CD4-positive, alpha-beta T cell treated with Interferon alpha-2 for 1 hour (primary cell): Measurements from ENCODE around the gene KCNIP4.

ENCODE experiments used
- DNase-seq, 2 donors: peaks; one replicate each; pipeline ENCODE4 v3.0.0-alpha.2; 2020 to 2022

KCNIP4 gene

DNA sequence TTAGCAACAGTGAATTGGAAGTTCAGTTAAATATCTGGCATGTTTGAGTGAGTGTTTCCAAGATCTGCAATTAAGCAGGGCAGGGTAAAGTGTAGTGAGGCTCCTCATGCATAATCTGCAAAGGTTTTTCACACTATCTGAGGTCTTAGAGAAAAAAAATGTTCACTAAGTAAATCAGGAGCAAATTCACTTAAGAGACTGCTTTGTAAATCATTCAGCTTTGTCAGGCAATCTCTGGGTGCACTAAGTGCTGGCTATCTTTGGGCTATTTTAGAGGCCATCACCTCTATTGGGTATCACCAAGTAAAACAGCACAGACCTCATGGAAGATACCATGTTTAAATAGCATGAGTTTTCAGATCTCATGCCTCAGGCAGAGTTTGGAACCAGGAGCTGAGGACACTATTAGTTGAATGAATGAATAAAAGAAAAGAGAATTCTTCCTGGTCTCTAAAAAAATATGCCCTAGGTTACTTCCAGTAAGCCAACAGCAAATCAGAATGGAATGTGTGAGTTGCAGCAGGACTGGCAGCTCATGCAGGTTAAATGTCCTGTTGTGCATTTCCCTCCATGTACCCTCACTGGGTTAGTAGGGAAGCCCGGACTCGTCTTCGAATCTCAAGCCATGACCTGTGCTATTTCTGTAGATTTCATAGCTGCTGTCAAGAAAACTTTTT, 195.3 kb downstream of the KCNIP4 start:
- no peak for DNase-seq

DNA sequence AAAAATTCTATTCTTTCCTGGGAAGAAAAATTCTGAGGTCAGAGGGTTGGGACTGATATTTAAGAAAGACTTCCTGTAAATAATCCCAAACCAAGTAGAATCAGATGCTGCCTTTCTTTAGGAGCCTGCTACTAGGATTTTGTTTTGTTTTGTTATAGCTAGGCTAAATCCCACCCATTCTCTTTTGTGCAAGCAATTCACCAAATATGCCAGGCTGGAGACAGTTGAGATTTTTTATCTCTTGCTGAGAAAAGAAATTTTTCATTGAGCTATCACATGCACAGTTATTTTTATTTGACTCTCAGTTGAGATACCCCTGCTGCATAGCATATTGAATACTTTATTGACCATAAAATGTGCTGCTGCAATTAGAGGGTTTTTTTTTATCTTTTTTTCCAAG, 196.0 kb downstream of the KCNIP4 start:
- DNase-seq: no peak

DNA sequence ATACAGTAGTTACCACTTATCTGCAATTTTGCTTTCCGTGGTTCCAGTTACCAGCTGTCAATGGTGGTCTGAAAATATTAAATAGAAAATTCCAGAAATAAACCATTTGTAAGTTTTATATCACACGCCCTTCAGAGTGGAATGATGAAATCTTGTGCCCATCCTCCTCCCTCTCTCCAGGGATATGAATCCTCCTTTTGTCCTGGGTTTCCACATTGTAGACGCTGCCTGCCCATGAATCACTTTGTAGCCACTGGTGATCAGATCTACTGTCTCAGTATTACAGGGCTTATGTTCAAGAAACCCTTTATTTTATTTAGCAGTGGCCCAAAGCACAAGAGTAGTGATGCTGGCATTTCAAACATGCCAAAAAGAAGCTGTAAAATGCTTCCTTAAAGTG, 198.6 kb downstream of the KCNIP4 start:
- no peak for DNase-seq

DNA sequence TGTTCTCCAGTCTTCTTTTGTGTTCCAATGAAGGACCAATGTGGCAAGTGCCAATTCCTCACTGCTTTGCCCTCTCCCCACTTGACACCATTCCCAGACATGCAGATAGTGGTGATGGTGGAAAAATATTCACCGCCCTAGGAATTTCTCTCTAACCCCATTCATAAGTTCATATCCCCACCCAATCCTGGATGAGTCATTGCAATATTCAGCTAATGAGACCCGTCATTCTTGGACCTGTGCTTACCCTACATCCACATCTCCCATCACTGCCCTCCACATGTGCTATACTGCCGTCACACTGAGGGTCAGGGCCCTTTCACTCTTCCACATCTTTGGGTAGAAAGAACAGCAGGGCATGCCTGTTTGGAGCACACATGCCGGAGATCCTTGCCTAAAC, 199.2 kb downstream of the KCNIP4 start:
- no peak for DNase-seq

DNA sequence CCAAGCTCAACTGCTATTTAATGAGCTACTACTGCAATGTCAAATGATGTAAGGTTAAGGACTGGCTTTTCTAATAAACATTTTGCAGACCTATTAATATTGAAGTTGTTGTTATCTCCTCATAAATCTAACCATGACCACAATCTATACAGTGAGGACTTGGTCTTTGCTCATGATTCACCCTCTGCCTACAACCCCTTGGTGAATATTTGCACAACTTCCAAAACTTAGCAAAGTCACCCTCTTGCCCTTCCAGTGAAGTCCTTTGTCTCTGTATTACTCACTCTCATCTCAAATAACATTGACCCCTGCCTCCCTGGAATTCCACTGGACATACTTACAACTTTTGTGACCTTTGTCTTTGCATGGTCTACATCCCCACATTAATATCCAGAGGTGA, 204.5 kb downstream of the KCNIP4 start:
- DNase-seq: no peak

DNA sequence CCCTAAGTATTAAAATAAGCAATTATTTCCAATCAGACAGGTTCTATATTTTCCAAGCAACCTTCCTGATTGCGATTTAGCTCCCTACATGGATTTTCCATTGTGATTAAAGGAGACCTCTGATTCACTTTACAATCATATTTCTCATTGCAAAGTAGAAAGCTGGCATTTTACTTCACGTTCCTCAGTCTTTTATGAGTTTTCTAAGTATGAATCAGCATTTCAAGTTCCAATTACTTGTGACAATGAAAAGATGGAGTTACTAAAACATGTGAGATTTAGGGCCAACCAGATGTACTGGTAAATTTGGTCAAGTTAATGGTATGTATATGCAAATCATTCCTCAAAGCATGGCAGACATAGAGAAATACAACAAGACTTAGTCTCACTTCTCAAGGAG, 206.2 kb downstream of the KCNIP4 start:
- DNase-seq: no peak

DNA sequence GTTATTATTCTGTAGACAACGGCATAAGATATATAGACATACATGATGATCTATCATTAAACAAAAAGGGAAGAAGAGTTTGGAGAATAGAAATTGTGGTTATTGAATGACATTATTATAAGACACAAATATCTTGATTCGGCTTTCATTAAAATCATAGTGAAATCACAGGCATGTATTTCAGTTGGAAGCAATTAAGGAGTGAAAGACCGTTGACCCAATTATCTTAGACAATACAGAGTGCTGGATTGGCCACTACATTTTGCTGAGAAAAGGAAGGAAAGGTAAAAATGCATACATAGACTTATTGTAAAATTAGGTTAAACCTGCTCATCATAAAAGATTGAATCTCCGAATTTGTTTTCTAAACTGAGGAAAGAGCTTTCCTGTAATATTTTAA, 209.8 kb downstream of the KCNIP4 start:
- no peak for DNase-seq

DNA sequence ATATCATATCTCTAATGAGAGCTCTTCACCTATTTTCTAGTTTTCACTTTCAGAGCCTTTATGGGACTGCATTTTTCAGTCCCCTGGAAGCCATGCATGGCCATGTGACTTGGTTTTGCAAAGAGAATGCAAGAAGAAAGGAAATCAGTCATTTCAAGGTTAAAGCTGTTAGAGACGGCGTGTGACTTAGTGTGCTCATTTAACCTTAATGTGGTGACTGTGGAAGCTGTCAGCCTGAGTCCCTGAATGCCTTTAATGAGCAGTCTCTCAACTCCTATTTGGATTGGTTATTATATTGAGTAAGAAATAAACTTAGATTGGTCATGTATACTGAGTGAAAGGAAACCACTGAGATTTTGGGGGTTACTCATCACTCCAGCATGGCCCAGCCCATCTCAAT, 212.7 kb downstream of the KCNIP4 start:
- no peak for DNase-seq

DNA sequence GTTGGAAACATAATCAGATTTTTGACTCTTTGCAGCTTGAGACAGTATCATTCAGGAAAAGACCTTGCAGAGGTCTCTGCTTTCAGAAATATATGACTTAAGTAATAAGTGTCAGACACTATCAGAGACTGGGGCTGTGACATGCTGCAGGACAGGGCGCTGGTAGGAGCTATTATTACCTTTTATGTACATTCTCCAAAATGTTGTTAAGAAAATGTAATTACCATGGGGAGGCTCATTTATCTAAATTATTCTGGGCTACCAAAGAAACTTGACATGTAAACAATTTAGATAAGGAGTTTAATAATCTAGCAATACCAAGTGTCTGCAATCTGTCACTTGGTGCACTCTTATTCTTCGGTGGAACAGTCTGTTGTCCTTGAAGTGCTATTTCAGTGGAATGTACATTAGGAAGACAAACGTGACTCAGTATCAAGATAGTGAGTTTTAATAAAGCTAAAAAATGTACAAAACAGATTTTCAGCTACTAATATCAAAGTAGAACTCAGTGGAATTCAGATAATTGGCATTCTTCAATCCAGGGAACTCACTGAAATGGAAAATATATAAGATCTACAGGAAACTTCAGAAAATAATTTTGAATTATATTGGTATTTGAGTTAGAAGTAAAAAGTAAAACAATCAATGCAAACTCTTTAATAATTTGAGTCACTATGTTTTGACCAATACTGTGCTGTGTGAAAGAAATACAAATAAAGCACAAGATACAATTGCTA, 214.5 kb downstream of the KCNIP4 start:
- no peak for DNase-seq

DNA sequence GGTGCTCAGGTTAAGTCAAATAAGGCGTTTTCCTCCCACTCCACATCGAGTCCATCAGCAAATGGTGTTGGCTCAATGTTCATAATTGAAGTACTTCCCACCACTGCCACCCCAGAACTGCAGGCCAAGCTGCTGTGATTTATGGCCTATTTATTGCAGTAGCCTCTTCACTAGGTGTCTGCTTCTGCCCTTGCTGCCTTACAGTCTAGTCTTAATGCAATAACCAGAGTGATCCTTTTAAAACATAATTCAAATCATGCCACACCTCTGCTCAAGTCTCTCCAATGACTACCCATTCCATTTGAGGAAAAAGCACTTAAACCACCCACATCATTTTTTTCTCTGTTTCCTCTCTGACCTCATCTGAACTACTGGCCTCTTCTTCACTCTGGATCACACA, 220.3 kb downstream of the KCNIP4 start:
- DNase-seq: no peak

DNA sequence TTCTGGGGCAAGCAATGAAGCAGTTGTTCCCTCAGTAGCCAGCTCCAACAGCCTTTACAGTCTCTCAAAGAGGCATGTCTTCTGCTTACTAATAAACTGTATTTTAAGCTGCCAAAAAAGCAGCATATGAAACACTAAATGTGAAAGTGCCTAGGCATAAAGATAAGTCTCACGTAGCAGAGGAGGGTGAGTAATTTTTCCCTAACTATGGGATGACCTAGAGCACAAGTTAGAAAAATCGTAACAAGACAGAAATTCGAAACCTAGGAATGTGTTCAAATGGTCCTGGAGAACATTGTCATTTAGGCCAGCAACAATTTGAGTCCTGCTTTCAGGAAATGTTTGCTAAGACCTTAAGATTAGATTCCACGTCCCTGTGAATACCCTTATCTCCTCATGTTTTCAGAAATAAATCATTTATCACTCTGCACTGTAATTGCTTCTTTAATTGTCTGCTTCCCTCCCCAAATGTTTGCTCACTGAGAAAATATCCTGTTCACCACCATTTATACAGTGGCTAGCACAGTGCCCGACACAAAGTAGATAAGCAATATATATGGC, 222.2 kb downstream of the KCNIP4 start:
- no peak for DNase-seq

DNA sequence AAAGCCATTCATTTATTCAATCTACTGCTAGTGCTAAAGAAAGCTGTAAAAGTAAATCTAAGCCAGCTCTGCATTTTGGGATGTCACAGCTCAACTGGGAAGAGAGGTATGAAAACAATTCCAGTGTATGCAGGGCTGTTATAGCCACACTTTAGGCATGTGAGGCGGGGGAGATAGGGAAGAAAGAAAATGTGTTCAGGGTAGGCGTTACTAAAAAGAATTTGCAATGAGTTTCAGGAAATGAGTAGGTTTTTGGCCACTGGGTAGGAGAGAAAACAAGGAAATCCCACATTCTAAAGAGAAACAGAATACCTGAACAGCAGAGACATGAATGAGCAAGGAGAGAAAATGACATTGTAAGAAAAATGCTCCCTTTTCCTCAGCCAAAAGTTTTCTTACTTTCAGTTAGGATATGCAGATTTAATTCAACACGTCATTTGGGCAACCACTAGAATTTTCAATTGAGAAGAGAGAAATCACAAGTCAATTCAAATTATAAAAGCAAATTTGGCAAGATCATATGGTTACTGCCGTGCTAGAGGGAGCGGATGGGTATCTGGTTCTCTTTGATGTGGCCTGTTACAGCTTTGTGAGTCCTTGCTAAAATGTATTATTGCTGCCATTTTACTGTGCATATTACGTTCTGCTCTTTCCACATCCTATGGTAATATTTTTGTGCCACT, 226.3 kb downstream of the KCNIP4 start:
- DNase-seq: no peak

DNA sequence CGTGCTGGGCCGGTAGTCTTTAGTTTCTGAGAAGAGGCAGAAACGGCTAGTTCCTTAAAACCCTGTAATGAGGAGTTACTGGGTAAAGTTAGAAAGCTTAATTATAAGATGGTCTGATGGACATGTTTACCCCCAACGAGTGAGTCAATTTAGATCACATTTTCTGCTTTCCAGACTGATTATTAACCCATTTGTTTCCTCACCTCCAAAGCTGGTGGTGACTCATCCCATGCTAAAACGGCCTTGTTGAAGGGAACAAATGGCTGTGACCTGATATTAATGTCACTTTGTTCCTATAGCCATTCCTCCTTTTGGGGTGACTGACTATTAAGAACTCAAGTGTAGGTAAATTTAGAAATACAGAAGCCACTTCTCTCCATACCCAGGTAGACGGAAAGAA, 232.0 kb downstream of the KCNIP4 start:
- no peak for DNase-seq

DNA sequence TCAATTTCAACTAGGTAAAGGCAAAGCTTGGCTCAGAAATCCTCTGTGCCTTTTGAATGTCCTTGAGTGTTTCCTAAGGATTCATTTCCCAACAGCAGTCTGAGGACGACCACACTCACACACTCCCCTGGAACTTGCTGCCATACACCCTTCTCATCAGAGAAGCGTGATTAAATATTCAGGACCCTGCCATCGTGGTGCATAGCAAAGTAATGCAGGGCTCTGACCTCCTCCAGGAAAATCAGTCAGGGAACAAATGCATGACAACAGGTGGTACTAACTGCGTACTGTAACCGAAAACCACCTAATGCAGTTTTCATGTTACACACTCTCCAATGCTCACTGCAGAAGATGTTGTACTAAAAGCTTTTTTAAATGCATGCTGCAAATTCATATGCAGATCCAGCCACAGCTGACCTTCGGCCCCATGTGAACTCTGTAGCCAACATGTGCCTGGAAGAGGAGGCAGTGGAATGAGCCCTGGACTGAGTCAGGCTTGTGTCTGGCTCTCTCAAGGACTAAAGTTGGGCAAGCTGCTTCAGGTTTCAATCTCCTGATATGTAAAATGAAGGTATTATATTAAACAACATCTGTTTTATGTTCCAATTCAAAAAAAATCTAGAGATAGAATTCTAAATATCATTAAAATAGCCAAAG, 238.3 kb downstream of the KCNIP4 start:
- no peak for DNase-seq

DNA sequence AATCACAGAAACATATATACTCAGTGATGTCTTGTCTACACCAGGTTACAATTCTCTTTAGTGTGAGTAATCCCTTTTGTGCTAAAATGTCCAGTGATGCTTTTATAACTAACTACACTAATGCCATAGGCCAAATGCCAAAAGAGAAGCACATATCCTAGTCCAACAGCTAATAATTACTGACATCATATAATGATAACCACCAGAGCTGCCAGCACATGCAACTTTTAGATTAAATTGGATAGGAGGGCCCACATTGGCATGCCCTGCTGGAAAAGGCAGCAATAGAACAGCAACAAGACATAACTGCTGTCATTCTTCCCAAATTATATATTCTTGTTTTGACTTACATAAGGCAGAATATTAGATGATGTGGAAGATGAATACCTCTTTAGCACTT, 238.8 kb downstream of the KCNIP4 start:
- DNase-seq: no peak

DNA sequence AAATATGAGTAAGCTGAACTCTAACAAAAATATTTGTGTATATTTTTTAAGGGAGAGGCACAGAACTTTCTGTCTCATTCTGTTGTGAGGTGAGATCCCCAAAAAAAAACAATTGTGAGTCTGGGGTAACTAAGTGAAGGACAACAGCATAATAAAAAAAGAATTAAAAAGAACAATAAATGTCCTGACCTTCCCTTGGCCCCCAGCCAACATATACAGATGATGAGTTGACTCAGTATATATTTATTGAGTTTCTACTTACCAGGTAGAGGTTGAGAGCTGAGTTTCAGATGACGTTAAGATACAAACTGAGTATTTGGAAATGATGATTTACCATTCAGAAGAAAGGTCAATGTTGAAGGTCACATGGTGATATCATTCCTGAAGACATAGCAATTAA, 239.5 kb downstream of the KCNIP4 start:
- no peak for DNase-seq

DNA sequence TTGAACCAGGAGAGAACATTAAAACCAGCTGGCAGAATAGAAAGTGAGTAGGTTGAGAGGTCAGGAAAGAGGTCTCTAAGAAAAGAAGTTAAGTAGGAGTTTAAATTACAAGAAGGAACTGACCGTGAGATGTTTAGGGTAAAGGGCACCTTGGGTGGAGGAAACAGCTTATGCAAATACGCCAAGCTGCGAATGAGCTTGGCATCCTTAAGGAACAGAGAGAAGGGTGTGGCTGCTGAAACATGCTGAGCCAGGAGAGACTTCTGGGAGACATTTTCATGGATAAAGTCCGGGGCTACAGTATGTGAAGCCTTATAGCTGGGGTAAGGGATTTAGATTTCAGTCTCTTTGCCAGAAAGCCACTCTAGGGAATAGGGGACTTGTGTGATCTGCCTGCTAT, 249.1 kb downstream of the KCNIP4 start:
- DNase-seq: no peak

DNA sequence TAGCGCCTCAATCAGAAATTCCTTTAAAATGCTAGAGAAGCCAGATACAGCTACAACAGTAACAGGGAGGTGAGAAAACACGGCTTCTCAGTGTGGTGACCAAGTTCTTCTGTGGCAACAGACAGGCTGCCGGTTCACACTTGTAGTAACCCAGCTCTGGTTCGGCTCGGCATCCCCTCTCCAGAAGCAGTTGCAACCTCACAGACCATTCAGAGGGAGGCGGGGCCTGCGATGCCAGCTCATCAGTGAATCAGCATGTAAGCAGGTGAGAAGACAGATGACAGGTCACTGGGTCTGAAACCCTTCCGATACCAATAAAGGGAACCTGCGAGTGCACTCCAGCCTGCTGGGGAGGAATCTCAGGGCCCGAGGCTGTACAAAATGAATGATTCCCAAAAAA, 251.0 kb downstream of the KCNIP4 start:
- DNase-seq: no peak

DNA sequence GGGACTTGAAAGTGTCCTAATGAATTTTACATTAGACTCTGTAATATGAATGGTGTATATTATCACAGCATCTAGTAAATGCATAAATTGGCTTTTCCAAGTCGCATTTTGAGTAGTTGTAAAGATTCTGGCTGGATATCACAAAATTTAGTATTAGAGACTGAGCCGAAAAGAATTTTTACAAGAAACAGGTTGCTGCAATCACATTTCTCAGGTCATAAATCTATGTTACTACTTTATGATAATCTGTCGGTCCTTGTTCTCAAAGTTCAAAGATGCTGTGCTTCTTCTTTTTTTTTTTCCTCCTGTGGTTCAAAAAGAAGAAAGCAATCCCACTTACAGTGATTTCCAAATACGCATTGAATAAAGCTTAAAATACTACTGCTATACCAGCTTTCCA, 253.4 kb downstream of the KCNIP4 start:
- no peak for DNase-seq

DNA sequence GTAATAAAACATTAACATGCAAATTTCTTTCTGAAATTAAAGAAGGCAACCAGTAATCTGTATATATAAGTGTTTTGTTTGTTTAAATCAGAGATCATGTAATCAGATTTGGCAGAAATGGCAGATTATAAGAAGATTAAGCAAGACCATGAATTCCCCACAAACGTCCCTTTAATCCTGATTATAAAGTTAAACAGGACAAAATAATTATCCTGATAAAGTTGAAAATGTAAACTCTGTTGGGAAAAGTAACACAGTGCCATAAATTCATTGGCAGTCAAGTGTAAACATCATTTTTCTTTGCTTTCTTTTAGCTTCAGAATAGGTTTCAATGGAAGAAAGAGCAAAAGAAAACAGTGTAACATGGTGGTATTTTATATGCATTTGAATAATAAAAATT, 256.3 kb downstream of the KCNIP4 start:
- DNase-seq: no peak

DNA sequence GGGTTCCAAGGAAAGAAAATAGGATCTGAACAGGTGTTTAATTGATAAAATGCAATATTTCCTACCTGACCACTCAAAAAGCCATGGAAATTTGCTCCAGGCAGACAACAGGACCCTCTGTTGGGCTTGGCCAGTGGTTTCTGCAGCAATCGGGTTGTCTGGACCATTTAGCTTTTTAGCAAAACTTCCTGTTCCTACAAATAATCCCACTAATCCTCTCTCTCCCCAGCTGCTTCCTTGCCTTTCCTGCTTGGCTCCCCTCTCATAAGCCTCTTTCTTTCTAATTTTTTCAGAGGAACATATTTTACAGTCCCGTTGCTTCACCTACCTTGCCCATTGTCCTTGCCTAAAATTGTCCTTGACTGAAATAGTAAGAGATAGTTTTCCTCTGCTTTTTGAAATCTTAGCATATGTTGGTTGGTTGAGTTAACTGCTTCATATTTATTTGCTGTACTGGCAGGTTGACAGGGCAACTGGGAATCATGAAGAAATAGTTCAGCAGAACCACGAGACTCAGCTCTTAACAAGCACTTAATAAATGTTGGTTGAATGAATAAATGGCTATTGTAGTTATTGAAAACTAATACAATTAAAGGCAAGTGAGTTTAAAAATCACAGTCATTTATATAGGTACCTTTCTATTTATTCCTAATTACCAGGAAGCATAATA, 259.8 kb downstream of the KCNIP4 start:
- DNase-seq: no peak

DNA sequence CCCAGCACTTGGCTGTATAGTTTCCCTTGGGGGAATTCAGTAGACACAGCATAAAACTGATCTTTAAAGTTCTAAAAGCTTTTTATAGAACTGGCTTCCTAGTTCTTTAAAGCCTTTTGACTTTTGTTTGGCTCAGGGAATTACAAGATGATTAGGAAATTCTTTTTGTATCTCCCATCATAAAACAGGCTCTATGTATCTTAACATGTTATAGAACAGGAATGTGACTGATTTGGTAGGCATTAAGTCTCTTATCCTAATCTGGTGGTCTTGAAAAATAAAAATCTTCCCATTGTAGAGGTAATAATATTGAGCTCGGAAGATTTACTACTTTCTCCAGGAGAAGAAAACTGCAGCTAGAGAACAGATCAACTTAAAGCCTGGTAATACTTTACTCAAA, 262.7 kb downstream of the KCNIP4 start:
- DNase-seq: no peak

DNA sequence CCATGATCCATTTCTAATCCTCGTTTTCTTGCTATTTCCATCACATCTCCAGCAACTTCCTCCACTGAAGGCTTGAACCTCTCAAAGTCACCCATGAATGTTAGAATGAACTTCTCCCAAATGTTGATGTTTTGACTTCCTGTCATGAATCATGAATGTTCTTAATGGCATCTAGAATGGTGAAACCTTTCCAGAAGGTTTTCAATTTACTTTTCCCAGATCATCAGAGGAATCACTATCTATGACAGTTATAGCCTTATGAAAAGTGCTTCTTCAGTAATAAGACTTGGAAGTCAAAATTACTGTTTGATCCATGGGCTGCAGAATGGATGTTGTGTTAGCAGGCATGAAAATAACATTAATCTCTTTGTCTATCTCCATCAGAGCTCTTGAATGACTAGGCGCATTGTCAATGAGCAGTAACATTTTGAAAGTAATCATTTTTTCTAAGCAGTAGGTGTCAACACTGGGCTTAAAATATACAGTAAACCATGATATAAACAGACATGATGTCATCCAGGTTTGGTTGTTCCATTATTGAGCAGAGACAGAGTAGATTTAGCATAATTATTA, 268.2 kb downstream of the KCNIP4 start:
- no peak for DNase-seq
